Smooth muscle cell of the brain vasculature (primary cell): ENCODE measurements around the gene GATB.
A peak's percentile ranks its signal among the peaks of the same experiment; 100 is the strongest.
"Not testable (repeated sequence)": the region's sequence is repeated elsewhere in the genome, so short reads cannot be mapped to it uniquely, and the experiment has no call there.

Source experiments
- DNase-seq: peaks from one replicate; pipeline ENCODE4 v3.0.0-alpha.2; 2012; ENCODE audit warnings: low read depth, low spot score

The GATB gene

DNA sequence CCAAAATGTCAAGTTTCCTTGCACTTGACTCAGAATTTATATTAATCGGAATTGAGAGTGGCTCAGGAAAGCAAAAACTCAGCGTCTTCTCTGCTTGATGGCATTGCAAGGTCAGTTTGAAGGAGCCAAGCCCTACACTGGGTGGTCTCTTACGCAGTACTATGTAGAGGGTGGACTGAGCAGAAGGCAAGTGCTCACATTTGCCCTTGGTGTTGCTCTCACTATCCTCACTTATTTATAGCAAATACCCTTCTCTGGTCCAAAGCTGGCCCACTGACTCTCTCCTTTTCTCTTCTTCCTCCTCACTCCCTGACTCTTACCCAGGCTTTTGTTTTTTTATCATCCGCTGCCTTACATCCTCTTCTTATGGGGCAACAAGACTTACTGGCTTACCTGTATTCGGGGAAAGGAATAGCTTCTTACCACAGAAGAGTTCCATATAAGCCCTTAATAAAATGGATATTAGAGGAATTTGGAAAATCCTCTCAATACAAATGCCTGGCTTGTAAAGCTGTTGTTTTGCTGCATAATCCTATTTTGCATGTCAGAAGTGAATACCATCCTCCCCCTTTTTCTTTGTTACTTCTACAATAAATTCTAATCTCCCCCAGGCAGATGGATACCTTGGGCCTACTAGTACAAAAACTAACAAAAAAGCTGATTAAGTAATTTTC lies 24.8 kb upstream of the GATB start:
- no peak for DNase-seq

DNA sequence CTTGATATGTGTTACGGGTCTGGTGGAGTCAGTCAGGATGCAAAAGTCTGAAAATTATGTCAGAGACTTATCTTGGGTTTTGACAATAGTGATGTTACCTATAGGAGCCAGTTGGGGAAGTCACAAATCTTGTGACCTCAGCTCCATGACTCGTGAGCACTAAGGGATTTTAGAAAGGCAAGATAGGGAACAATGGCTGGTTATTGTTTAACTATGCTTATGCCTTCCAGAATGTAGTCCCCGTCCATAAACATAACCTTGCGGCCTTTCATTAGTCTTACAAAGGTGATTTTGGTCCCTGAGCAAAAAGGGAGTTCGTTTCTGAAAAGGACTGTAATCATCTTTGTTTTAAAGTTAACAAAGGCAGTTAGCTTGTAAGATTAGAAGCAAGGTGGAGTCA lies 23.9 kb upstream of the GATB start:
- DNase-seq: no peak

DNA sequence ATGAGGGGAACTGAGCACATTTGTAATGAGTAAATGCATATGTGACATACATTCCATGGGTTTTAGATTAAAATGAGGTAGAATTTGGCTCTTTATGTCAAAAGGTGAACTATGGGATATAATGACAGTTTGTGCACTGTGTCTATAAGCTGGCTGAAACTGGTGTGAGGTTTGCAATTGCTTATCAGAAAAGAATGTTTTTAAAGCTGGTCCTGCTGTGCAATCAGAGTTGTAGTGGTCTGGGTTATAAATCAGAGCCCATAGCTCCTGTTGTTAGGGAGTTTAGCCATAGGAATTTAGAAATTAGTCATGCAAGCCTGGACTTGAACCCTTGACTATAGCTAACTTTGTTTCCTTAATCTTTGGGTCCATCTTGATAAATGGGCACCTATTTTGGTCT lies 23.1 kb upstream of the GATB start:
- DNase-seq: no peak

DNA sequence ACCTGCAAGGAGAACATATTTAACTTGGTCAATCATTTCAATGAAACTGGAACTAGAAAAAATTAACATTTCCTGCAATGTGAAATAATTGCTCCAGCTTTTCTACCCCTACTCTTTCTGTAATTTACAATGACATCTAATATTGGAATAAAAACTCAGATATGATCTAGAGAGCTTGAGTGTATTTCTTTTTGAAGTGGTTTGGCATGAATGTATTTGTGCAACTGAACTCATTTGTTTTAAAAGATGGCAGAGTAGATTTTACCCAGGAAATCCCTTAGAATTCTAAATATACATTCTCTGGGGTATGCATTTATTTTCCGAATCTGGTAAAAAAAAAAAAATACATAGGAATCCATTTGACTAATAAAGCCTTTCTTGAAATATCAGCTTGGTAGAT lies 21.5 kb upstream of the GATB start:
- DNase-seq: no peak

DNA sequence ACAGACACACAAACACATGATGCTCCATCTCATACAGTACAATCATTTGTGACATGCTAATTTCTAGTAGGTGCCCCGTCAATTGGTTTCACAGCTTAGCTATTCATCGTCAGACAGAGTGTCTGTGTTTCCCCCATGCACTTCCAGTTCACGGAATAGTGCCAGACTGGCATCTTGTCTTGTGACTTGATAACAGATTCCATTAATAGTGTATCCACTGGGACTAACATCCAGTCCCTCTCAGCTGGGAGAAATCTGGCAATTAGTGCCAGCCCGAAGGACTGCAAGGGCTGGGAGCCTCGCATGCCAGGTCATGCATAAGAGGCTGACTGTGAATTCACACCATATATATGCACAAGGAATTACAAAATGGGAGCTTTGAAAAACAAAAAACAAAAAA lies 20.2 kb upstream of the GATB start:
- DNase-seq: no peak

DNA sequence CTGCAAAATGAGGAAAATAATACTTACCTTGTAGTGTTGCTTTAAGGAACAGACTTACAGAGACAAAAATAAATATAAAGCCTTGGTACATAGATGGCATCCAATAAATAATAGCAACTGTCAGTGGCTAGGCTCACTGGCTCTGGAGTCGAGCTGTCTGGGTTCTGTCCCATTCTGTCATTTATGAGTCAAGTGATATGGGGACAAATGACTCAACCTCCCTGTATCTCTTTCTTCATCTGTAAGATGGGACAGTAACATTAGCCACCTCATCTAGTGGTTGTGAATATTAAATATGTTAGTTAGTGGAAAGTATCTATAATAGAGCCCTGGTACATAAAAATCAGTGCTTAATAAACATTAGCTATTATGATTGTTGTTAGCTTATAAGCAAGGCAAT lies 16.7 kb upstream of the GATB start:
- no peak for DNase-seq

DNA sequence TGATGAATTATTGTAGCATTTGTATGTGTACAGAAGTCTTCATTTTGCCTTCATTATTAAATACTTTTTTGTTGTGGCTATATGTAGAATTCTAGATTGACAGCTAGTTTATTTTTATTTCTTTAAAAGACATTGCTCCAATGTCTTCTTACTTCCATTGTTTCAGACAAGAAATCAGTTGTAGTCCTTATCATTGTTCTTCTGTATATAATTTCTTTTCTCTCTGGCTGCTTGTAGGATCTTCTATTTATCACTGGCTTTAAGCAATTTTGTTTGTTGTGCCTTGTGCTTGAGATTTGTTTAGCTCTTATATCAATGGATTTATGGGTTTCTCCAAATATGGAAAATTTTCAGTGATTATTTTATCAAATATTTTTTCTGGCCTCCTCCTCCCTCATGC lies 13.5 kb upstream of the GATB start:
- DNase-seq: no peak

DNA sequence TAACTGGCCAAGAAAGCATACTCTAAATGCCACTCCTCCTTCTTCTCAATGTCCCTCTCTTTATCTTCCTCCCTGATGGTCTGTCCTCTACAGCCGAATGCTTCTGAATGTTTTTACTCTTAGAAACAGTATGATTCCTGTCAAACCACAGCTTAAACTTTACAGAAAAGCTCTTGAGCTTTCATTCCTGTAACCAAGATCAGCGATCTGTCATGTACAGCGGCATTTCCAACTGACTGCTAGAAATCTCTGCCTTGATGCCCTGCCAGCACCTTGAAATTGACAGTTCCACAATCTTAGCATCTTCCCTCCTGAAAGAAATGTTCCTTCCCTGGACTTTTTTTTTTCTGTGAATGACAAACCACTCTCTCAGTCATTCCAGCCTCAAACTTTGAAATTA lies 11.5 kb upstream of the GATB start:
- DNase-seq: no peak

DNA sequence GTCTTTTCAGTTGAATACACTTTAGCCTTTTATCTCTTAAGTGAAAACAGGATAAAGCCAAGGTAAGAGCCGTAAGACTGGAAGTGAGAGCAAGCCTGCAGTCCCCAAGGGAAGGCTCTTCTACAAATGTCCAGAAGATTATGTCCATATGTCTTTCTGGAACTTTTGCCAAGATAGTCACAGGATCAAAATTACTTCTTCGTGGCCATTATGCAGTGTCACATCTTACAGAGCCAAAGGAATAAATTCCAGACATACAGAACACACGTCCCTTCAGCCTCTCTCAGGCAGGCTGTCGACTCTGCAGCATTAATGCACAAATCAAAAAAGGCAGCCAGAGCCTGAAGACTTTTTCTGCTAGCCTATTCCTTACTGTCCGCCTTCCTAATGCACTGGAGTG lies 10.9 kb upstream of the GATB start:
- no peak for DNase-seq

DNA sequence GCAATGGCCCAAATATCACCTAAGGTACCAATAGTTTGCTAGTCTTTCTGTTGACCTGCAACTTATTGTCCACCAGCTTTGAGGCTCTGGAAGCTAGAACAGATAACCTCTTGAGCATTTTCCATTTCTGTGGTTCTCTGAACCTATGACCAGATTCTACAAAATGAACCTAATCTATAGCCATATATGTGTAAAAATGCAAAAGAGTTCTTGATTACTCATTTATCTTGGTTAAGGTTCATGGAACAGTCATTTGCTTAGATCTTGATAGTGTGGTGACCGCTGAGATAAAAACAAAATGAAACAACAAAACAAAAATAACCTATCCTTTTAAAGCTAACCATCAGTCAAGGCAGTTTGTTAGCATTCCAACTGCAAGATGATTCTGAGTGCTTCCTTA lies 9.3 kb upstream of the GATB start:
- no peak for DNase-seq

DNA sequence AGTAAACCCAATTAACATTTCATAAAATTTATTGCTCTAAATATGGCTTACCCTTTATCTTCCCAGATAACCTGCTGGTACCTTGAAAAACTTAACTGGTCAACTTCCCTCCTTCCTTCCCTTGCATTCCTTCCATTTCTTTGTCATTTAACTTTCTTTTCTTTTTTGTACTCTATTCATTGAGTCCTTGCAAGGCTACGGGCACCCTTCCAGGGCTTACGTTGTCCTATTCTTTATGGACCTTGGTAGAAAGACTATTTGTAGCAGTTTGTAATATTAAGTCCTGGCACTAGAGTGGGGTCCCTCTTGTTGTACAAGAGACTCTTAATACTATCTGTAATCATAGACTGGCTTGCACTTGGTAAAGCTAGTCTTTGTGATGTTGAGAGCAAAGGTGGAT lies 8.0 kb upstream of the GATB start:
- DNase-seq: no peak

DNA sequence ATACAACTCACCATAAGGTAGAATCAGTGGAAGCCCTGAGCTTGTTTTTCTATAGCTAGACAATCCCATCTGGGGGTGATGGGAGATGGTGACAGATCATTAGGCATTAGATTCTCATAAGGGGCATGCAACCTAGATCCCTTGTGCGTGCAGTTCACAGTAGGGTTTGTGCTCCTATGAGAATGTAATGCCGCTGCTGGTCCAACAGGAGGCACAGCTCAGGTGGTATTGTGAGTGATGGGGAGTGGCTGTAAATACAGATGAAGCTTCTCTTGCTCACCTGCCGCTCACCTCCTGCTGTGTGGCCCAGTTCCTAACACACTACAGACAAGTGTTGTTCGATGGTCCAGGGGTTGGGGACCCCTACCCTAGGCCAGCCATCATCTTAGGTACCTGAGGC lies 5.9 kb upstream of the GATB start:
- DNase-seq: no peak

DNA sequence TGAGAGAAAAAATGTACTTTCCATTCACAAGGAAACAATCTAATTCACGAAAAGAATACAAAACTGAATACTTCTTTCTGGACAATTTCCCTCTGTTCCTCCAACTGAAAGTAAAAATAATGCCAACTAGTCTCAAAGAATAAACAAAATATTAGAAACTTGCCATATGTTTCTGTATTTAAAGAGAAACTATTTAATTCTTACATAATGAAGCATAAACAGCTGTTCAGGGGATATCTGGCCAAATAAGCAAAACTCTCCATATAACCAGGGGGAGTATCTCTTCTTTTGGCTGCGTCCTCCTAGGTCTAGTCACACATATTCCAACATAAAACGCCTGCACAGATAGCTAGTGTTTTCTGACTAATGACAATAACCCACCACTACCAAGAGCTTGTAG lies 805 bp downstream of the GATB start:
- no peak for DNase-seq

DNA sequence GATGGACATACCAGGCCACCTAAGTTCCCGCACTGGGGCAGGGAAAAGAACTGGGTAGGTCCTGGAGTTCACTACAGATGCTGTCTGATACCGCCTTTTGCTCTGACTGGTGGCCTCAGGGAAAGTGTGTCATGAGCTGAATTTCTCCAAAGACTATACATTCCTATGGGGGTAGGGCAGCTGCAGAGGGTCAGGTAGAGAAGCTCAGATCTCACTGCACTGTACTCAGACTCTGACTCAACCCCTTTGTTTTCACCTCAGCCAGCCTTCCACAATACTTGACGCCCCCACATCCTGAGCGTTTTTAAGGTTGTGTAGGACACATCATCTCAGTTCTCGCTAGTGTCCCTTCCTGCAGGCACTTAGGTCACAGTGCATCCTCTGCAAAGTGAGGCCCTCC lies 7.8 kb downstream of the GATB start:
- DNase-seq: no peak

DNA sequence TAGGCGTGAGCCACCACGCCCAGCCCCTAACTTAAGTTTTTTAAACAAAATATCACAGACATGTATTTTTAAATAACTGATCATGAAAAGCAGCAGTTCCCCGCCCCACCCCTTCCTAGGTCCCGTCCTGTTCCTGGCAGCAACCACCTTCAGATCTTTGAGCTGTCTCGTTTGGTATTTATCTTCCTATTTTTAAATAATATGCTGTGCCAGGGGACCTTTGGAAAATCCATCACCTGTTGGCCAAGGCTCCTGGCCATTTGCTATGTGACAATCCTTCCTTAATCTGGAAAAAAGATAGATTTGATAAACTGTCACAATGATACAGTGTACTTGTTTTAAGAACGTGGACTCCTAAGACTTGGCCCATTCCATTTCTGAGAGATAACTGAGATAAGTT lies 10.7 kb downstream of the GATB start:
- no peak for DNase-seq

DNA sequence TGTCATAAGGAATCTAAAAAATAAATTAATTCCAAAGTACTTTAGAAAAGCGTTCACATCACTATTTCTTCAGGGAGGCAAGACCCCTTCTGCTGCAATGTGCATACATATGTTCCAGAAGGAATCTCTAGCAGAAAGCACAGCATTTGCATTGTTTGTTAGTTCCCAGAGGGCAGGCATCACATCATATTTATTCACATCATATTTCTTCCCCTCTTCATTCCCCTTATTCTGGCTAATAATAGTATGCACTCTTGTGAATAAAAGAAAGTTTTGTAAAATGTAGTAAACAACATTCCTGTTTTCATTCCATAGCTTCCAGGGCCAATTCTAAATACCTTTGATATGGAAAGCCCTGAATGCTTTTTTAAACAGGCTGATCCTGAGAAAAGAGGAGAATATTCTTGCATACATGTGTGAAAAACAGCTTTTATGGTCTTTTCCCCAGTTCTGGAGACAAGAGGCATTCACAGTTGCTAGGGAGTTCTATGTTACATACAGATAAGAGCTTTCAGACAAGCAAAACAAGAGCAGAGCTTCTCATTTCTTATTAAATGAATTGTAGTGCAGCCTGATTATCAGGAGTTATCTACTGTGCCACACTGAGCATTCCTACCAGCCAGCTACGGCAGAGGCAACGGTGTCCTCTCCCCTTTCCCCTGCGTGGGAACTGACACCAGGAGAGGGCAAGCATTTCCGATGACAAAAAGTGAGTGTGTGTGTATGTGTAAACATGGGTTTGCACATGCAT lies 15.2 kb downstream of the GATB start:
- no peak for DNase-seq

DNA sequence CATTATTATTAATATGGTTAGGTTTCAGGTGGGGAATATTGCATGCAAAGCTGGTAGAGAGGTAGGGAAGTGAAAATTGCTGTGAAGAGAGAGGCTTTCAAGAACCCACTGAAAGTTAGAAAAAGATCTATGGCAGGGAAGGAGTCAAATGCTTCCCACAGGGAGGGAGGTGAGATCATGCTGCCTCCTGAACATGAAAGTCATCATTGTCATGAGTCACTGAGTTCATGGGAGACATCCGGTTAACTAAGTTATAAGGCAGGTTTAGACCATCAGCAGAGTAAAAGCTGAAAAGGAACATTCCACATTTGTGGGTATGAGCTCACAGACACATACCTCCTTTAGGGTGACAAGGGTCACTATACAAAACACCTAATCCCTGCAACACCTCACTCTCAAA lies 16.2 kb downstream of the GATB start:
- DNase-seq: peak; percentile 72

DNA sequence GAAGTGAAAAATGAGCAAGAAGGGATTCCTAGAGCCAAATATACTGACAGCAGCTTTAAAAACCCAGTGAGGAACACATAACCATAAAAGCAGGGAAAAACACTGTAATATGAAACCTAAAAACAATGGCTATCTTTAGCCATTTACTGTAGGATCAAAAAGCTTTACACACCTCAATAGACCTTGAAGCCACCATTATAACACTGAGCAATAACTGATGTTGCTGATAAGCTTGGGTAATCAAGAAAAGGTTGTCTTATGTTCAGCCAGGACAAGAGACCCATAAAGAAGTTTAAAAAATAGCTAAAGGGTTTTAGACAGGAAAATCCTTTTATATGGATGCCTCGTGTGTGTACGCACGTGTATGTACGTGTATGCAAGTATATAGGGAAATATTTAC lies 16.9 kb downstream of the GATB start:
- DNase-seq: no peak

DNA sequence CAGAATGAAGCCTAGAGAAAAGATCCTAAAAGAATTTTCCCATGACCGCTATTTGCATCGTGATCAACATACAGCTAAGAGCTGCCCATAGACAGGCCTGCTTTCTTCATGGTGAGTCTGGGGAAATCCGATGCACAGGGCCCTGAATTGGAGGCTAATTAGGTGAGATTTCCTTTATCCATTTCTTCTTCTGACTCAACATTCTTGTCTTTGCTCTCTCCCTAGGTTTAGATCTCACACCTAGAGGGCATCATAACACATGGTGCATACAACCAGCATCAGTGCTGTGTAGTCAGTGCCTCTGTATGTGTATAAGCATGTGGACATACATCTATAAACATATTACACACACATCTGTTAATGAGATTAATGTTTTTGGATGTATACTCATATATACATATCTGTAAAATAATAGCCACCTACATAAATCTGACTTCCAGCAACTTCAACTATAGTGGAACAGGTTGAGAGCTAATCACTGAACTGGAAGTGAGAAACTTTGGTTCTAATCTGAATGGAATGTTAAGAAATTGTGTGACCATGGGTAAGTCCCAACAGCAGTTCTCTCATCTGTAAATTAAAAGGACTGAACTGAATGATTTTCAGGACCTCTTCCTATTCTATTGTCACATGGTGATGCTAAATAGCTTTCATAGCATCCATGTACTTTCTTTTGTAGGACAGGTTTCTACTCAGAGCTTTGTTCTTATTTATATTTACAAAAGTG lies 17.5 kb downstream of the GATB start:
- no peak for DNase-seq

DNA sequence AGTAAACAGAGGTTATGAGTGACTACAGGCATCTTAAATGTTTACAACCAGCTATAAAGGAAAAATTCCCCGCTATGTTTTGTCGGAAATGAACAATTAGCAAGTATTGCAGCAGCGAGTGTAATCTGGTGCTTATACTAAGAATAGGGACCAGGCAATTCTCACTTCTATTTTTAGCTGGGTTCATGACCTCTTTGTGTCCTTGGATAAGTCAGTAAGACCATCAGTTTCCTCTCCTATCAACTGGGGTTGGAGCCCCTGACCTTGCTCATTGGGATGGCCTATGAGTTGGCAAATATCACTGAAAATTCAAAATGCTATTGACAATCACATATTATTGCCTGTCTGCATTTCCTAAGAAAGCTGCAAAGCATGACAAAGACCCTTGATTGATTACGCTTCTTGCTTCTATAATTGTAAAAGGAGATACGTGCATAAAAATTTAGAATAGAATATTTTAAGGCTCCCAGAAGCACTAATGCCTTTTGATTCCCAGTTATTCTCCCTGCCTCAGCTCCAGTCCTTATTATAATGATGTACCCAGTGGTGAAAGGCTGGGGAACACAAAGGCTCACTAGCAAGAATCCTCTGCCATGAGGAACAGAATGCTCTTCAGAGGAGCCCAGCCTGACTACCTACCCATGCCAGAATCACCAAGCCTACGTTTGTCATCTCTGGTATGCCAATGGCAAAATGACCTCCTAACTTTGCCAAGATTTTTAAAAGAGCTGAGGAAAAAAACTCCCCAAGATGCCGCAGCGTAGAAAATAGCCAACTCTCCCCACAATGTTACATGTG lies 21.9 kb downstream of the GATB start:
- no peak for DNase-seq

DNA sequence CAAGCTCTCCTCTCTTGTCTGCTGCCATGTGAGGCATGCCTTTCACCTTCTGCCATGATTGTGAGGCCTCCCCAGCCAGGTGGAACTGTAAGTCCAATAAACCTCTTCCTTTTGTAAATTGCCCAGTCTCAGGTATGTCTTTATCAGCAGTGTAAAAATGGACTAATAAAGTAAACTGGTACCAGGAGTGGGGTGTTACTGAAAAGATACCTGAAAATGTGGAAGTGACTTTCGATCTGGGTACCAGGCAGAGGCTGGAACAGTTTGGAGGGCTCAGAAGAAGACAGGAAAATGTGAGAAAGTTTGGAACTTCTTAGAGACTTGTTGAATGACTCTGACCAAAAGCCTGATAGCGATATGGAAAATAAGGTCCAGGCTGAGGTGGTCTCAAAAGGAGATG lies 24.0 kb downstream of the GATB start:
- DNase-seq: not testable (repeated sequence)

DNA sequence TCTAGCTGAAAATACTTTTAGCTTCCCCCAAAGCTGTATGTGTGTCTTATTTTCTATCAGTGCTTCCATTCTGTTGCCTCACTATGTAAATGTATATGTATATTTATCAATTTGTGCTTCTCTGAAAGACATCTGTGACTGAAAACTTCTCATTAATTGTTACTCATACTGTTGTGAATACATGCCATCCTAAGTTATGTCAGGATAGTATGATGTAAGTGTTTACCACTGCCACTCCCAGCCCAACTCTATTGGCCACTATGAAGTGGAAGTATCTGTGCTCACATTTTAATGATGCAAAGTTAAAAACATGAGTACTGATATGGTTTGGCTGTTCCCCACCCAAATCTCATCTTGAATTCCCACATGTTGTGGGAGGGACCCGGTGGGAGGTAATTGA lies 24.4 kb downstream of the GATB start:
- no peak for DNase-seq
